ENCODE measurements around the gene TMEM45A.

DNA sequence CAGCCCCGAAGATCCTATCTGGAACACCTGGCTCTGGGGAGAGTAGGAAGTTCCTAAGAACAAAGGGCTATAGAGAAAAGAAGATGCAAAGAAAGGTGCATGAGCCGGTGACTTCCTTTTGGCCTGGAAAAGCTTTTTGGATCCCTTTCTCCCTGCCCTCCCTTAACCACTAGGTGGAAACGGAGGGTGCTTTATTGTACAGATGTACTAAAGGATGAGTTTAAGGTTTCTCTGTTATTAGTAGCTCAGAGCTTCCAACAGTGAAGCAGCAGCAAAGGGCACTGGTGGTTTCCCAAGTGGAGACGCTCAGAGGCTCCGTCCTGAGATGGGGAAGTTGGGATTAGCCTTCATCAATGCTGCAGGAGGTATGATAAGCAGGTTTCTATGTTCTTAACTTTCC is 111.0 kb downstream of the TMEM45A start:
- TF ChIP-seq, protein P1, sequence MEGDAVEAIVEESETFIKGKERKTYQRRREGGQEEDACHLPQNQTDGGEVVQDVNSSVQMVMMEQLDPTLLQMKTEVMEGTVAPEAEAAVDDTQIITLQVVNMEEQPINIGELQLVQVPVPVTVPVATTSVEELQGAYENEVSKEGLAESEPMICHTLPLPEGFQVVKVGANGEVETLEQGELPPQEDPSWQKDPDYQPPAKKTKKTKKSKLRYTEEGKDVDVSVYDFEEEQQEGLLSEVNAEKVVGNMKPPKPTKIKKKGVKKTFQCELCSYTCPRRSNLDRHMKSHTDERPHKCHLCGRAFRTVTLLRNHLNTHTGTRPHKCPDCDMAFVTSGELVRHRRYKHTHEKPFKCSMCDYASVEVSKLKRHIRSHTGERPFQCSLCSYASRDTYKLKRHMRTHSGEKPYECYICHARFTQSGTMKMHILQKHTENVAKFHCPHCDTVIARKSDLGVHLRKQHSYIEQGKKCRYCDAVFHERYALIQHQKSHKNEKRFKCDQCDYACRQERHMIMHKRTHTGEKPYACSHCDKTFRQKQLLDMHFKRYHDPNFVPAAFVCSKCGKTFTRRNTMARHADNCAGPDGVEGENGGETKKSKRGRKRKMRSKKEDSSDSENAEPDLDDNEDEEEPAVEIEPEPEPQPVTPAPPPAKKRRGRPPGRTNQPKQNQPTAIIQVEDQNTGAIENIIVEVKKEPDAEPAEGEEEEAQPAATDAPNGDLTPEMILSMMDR (IDR thresholded peaks at IDR 0.05): no peak
- TF ChIP-seq POLR2A (IDR thresholded peaks at IDR 0.05) (no peak), POLR2AphosphoS5 (IDR thresholded peaks at IDR 0.05) (no peak), EP300 (IDR thresholded peaks at IDR 0.05) (no peak)
